Measurements from ENCODE around the gene KIF1B. TPM values are rescaled to one million over a fixed set of nuclear protein-coding genes. Genes with fewer than 3 reads are reported as not detected.
"Not testable (repeated sequence)": the region's sequence is repeated elsewhere in the genome, so short reads cannot be mapped to it uniquely, and the experiment has no call there.

Gene KIF1B
- total RNA-seq, 5 donors from 2014 or later (not counting 1 experiment from before 2014, with no cell fraction given): 10.3 to 15.3 (median 13.8) TPM

DNA sequence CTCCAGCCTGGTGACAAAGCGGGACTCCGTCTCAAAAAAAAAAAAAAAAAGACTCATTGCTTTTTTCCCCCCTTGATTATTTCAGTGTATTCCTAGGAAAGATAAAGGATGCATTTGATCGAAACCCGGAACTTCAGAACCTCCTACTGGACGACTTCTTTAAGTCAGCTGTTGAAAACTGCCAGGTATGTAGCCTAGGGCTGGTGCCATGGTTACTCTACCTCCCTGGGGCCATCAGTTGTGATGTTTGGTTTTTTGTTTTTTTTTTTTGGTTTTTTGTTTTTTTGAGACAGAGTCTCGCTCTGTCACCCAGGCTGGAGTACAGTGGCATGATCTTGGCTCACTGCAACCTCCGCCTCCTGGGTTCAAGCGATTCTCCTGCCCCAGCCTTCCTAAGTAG is 208.4 kb downstream of the KIF1B start:
- CTCF ChIA-PET: interaction anchor here in 1 of 2 donors (0.7 kb wide), 1 partner anchor 788 kb away, joined by 3 read pairs; no protein-coding TSS in a partner anchor
- H3K4me3 ChIP-seq (ENCODE audit: control insufficient read depth in 1 of 2, extremely low read depth in 1 of 2, low read length in 1 of 2); H3K4me1 Mint-ChIP-seq; H3K27me3 Mint-ChIP-seq; DNase-seq; H3K9me3 ChIP-seq; H3K4me3 Mint-ChIP-seq; POLR2A ChIA-PET; H3K9me3 Mint-ChIP-seq; H3K4me1 ChIP-seq (ENCODE audit: control insufficient read depth in 1 of 2, extremely low read depth in 1 of 2, insufficient read depth in 2 of 2, low read length in 2 of 2); ATAC-seq (replicated peaks in 1 of 4); H3K27me3 ChIP-seq (replicated peaks in 1 of 2; ENCODE audit: control insufficient read depth in 2 of 2, extremely low read depth in 1 of 2, insufficient read depth in 2 of 2, low read length in 1 of 2); H3K27ac Mint-ChIP-seq; H3K27ac ChIP-seq (ENCODE audit: low read length): not testable (repeated sequence)
- peaks cover 48% of the 10 kb centered on the region for H3K36me3 Mint-ChIP-seq
- H3K36me3 ChIP-seq (ENCODE audit: control insufficient read depth in 2 of 2, extremely low read depth in 1 of 2, insufficient read depth in 1 of 2, low read length in 1 of 2): peaks cover 17 to 26% of the 10 kb centered on the region in 2 donors
- WGBS (ENCODE audit: insufficient coverage): 92% methylated on average over 2 of the region's 8 CpGs

DNA sequence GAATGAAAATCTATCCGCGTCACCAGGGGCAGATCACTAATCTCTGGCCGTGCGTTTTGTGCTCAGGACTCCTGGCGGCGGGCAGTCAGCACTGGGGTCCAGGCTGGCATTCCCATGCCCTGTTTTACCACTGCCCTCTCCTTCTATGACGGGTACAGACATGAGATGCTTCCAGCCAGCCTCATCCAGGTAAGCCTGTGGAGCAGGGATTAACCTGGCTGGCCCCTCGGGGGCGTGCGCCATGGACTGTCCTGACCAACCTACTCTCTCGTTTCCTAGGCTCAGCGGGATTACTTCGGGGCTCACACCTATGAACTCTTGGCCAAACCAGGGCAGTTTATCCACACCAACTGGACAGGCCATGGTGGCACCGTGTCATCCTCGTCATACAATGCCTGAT is 209.0 kb downstream of the KIF1B start:
- Mint-ChIP-seq H3K36me3 (peaks cover 43% of the 10 kb centered on the region), H3K27ac (no peak overlapping the region), H3K9me3 (no peaks in the 10 kb centered on the region), H3K4me1 (peaks cover 4 to 6% (median 6%) of the 10 kb centered on the region in 3 donors), H3K27me3 (no peaks in the 10 kb centered on the region), H3K4me3 (no peak overlapping the region)
- no peaks in the 10 kb centered on the region for H3K9me3 ChIP-seq
- ChIA-PET CTCF (no interaction called here), POLR2A (interaction anchor here in 1 of 2 donors (0.7 kb wide), 1 partner anchor 39 kb away, joined by 4 read pairs; no protein-coding TSS in a partner anchor)
- no peak overlapping the region for H3K4me3 ChIP-seq (ENCODE audit: control insufficient read depth in 1 of 2, extremely low read depth in 1 of 2, low read length in 1 of 2)
- ATAC-seq (replicated peaks in 1 of 4) (no peak), DNase-seq (no peak)
- no peak overlapping the region for H3K27ac ChIP-seq (ENCODE audit: low read length)
- 91% methylated on average over 14 of the region's 15 CpGs for WGBS (ENCODE audit: insufficient coverage)
- peaks cover 17 to 26% of the 10 kb centered on the region in 2 donors for H3K36me3 ChIP-seq (ENCODE audit: control insufficient read depth in 2 of 2, extremely low read depth in 1 of 2, insufficient read depth in 1 of 2, low read length in 1 of 2)
- H3K27me3 ChIP-seq (replicated peaks in 1 of 2; ENCODE audit: control insufficient read depth in 2 of 2, extremely low read depth in 1 of 2, insufficient read depth in 2 of 2, low read length in 1 of 2): no peaks in the 10 kb centered on the region
- H3K4me1 ChIP-seq (ENCODE audit: control insufficient read depth in 1 of 2, extremely low read depth in 1 of 2, insufficient read depth in 2 of 2, low read length in 2 of 2): no peaks in the 10 kb centered on the region

DNA sequence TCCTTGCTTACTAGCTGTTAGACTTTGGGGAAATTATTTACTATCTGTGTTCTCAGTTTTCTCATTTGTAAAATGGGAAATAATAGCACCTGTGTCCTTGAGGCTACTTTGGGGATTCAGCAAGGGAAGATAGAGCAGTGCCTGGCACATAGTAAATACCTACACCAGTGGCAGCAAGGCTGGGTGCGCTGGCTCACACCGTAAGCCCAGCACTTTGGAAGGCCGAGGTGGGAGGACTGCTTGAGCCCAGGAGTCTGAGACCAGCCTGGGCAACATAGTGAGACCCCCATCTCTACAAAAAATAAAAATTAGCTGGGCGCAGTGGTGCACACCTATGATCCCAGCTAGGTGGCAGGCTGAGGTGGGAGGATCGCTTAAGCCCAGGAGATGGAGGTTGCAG is 211.3 kb downstream of the KIF1B start:
- CTCF ChIA-PET: interaction anchor here in 1 of 2 donors (0.7 kb wide), 1 partner anchor 42 kb away, joined by 3 read pairs; no protein-coding TSS in a partner anchor
- Histone ChIP-seq H3K9me3 (no peaks in the 10 kb centered on the region), H3K4me3 (ENCODE audit: control insufficient read depth in 1 of 2, extremely low read depth in 1 of 2, low read length in 1 of 2) (no peak overlapping the region), H3K27me3 (replicated peaks in 1 of 2; ENCODE audit: control insufficient read depth in 2 of 2, extremely low read depth in 1 of 2, insufficient read depth in 2 of 2, low read length in 1 of 2) (no peaks in the 10 kb centered on the region), H3K27ac (ENCODE audit: low read length) (no peak overlapping the region), H3K36me3 (ENCODE audit: control insufficient read depth in 2 of 2, extremely low read depth in 1 of 2, insufficient read depth in 1 of 2, low read length in 1 of 2) (peaks cover 13 to 26% of the 10 kb centered on the region in 2 donors), H3K4me1 (ENCODE audit: control insufficient read depth in 1 of 2, extremely low read depth in 1 of 2, insufficient read depth in 2 of 2, low read length in 2 of 2) (no peaks in the 10 kb centered on the region)
- POLR2A ChIA-PET: no interaction called here
- ATAC-seq (replicated peaks in 1 of 4) (no peak), DNase-seq (no peak)
- Mint-ChIP-seq H3K36me3 (peaks cover 28% of the 10 kb centered on the region), H3K27ac (no peak overlapping the region), H3K4me1 (no peaks in the 10 kb centered on the region), H3K4me3 (no peak overlapping the region), H3K9me3 (no peaks in the 10 kb centered on the region), H3K27me3 (no peaks in the 10 kb centered on the region)
- WGBS (ENCODE audit: insufficient coverage): no CpG with 5 or more reads among the region's 5 CpGs

DNA sequence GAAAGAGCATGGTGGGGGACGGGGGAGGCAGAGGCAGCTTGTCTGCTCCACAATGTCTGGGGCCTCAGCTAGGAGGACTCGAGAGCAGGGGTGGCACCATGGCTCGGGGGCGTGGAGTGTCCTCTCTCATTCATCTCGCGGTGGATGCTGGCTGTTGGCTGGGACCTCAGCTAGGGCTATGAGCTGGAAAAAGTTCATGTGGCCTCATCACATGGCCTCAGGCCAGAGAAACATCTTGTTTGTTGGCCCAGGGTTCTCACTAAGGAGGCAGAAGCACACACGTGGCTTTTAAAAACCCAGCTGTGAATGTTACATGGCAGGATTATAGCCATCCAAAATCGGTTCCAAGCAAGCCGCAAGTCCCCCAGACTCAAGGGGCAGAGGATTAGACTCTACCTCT is 213.7 kb downstream of the KIF1B start:
- WGBS (ENCODE audit: insufficient coverage): 91% methylated on average over 7 of the region's 9 CpGs
- ATAC-seq (replicated peaks in 1 of 4): no peak
- peaks cover 0 to 7% of the 10 kb centered on the region in 2 experiments for H3K4me1 ChIP-seq (ENCODE audit: control insufficient read depth in 1 of 2, extremely low read depth in 1 of 2, insufficient read depth in 2 of 2, low read length in 2 of 2)
- H3K4me3 ChIP-seq (ENCODE audit: control insufficient read depth in 1 of 2, extremely low read depth in 1 of 2, low read length in 1 of 2): no peak overlapping the region
- H3K36me3 Mint-ChIP-seq: peaks cover 16% of the 10 kb centered on the region
- H3K9me3 Mint-ChIP-seq: no peaks in the 10 kb centered on the region
- DNase-seq: no peak
- peaks cover 3 to 15% of the 10 kb centered on the region in 2 donors for H3K36me3 ChIP-seq (ENCODE audit: control insufficient read depth in 2 of 2, extremely low read depth in 1 of 2, insufficient read depth in 1 of 2, low read length in 1 of 2)
- H3K4me3 Mint-ChIP-seq: no peak overlapping the region
- no peaks in the 10 kb centered on the region for H3K27me3 ChIP-seq (replicated peaks in 1 of 2; ENCODE audit: control insufficient read depth in 2 of 2, extremely low read depth in 1 of 2, insufficient read depth in 2 of 2, low read length in 1 of 2)
- CTCF ChIA-PET: no interaction called here
- peaks cover 0 to 3% (median 2%) of the 10 kb centered on the region in 3 donors for H3K4me1 Mint-ChIP-seq
- H3K27ac Mint-ChIP-seq: no peak overlapping the region
- H3K9me3 ChIP-seq: no peaks in the 10 kb centered on the region
- no peak overlapping the region for H3K27ac ChIP-seq (ENCODE audit: low read length)
- H3K27me3 Mint-ChIP-seq: no peaks in the 10 kb centered on the region
- POLR2A ChIA-PET: no interaction called here

DNA sequence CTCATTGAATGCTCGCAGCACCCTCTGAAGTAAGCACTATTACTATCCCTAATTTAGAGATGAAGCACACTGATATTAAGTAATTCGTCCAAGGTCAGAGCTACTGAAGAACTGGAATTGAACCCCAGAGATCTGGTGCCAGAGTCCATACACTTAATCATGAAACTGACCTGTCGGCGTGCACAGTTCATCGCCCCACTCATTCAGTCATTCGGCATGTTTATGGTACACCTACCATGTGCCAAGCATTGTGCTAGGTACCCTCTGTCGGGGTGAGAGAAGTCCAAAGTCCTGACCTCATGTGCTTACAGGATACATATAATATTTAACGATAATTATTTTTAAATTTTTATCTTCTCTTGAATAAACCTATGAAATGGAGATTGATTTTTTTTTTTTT is 214.3 kb downstream of the KIF1B start:
- ChIA-PET POLR2A (no interaction called here), CTCF (no interaction called here)
- Histone ChIP-seq H3K36me3 (ENCODE audit: control insufficient read depth in 2 of 2, extremely low read depth in 1 of 2, insufficient read depth in 1 of 2, low read length in 1 of 2) (peaks cover 3 to 9% of the 10 kb centered on the region in 2 donors), H3K4me3 (ENCODE audit: control insufficient read depth in 1 of 2, extremely low read depth in 1 of 2, low read length in 1 of 2) (no peak overlapping the region), H3K27ac (ENCODE audit: low read length) (no peak overlapping the region), H3K27me3 (replicated peaks in 1 of 2; ENCODE audit: control insufficient read depth in 2 of 2, extremely low read depth in 1 of 2, insufficient read depth in 2 of 2, low read length in 1 of 2) (no peaks in the 10 kb centered on the region), H3K9me3 (no peaks in the 10 kb centered on the region), H3K4me1 (ENCODE audit: control insufficient read depth in 1 of 2, extremely low read depth in 1 of 2, insufficient read depth in 2 of 2, low read length in 2 of 2) (peaks cover under 1 to 10% of the 10 kb centered on the region in 2 experiments)
- Mint-ChIP-seq H3K27me3 (no peaks in the 10 kb centered on the region), H3K4me1 (peaks cover 1 to 4% (median 3%) of the 10 kb centered on the region in 3 donors), H3K36me3 (peaks cover 10% of the 10 kb centered on the region), H3K27ac (no peak overlapping the region), H3K9me3 (no peaks in the 10 kb centered on the region), H3K4me3 (no peak overlapping the region)
- ATAC-seq (replicated peaks in 1 of 4) (no peak), DNase-seq (no peak)
- WGBS (ENCODE audit: insufficient coverage): 96% methylated on average over 4 of the region's 8 CpGs

DNA sequence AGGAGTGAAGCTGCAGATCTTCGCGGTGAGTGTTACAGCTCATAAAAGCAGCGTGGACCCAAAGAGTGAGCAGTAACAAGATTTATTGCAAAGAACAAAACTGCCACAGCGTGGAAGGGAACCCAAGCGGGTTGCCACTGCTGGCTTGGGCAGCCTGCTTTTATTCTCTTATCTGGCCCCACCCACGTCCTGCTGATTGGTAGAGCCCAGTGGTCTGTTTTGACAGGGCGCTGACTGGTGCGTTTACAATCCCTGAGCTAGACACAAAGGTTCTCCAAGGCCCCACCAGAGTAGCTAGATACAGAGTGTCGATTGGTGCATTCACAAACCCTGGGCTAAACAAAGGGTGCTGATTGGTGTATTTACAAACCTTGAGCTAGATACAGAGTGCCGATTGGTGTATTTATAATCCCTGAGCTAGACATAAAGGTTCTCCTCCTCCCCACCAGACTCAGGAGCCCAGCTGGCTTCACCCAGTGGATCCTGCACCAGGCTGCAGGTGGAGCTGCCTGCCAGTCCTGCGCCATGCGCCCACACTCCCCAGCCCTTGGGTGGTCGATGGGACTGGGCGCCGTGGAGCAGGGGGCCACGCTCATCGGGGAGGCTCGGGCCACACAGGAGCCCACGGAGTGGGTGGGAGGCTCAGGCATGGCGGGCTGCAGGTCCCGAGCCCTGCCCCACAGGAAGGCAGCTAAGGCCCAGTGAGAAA is 215.6 kb downstream of the KIF1B start:
- H3K36me3 Mint-ChIP-seq; H3K4me3 Mint-ChIP-seq; H3K27ac Mint-ChIP-seq; H3K27me3 ChIP-seq (replicated peaks in 1 of 2; ENCODE audit: control insufficient read depth in 2 of 2, extremely low read depth in 1 of 2, insufficient read depth in 2 of 2, low read length in 1 of 2); POLR2A ChIA-PET; H3K27ac ChIP-seq (ENCODE audit: low read length); H3K27me3 Mint-ChIP-seq; H3K9me3 Mint-ChIP-seq; ATAC-seq (replicated peaks in 1 of 4); H3K4me3 ChIP-seq (ENCODE audit: control insufficient read depth in 1 of 2, extremely low read depth in 1 of 2, low read length in 1 of 2); H3K9me3 ChIP-seq; DNase-seq; H3K36me3 ChIP-seq (ENCODE audit: control insufficient read depth in 2 of 2, extremely low read depth in 1 of 2, insufficient read depth in 1 of 2, low read length in 1 of 2): not testable (repeated sequence)
- H3K4me1 Mint-ChIP-seq: peaks cover 10 to 13% (median 12%) of the 10 kb centered on the region in 3 donors
- CTCF ChIA-PET: interaction anchor here in 1 of 2 donors (0.5 to 0.9 kb wide), 2 partner anchors 216 to 1489 kb away, joined by 3 read pairs; no protein-coding TSS in a partner anchor
- H3K4me1 ChIP-seq (ENCODE audit: control insufficient read depth in 1 of 2, extremely low read depth in 1 of 2, insufficient read depth in 2 of 2, low read length in 2 of 2): peaks cover 4 to 19% of the 10 kb centered on the region in 2 experiments
- WGBS (ENCODE audit: insufficient coverage): 79% methylated on average over 7 of the region's 21 CpGs
